NCI-H2029 (cell line): ENCODE measurements around the gene OR2T11.
"Not testable (repeated sequence)": the region's sequence is repeated elsewhere in the genome, so short reads cannot be mapped to it uniquely, and the experiment has no call there.

ENCODE experiments used
- DNase-seq: peaks from one replicate; lab custom pipeline; 2025; lab: John Stamatoyannopoulos, UW

OR2T11 gene

DNA sequence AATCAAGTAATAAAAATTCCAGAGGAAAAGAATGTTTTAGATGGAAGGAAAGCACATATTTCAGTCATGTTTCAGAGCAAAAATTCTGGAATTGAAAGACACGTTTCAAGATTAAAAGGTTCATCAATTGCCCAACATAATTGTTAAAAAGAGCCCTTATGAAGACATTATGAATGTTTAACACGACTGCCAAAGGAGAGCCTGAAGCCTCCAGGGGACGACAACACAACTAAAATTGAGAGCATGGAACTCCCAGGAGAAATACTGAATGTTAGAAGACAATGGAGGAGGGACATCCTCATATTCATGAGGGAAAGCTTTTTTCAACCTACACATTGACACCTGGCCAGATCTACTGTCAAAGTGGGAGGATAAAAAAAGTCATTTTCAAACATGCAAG, 16.0 kb downstream of the OR2T11 start:
- DNase-seq: peak; percentile 30

DNA sequence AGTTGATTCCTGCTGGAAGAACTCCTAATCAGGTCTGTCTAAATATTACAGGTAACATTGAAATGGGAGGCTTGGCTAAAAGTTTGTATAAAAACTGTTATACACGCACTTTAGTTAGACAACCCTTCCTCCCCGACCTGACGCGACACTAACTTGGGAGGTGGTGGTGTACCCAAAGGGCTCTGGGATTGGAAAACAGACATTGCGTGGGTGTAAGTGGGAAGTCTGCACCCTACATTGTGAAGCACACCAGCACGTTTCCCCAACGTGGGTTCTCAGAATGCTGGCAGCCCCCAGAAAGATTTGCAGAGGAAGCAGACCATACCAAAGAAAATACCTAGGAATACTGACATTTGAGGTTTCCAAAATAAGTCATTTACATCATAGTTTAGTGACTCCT, 16.8 kb downstream of the OR2T11 start:
- DNase-seq: no peak

DNA sequence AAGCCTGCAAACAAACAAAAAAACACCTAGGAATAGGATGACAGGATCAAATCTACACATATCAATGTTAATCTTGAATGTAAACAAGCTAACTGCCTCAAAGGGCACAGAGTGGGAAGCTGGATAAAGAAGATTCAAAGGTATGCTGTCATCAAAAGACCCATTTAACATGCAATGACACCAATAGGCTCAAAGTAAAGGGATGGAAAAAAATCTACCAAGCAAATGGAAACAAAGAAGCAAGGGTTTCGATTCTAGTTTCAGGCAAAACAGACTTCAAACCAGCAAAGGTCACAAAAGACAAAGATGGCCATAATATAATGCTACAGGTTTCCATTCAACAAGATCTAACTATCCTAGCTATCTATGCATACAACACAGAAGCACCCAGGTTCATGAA, 21.1 kb downstream of the OR2T11 start:
- no peak for DNase-seq

DNA sequence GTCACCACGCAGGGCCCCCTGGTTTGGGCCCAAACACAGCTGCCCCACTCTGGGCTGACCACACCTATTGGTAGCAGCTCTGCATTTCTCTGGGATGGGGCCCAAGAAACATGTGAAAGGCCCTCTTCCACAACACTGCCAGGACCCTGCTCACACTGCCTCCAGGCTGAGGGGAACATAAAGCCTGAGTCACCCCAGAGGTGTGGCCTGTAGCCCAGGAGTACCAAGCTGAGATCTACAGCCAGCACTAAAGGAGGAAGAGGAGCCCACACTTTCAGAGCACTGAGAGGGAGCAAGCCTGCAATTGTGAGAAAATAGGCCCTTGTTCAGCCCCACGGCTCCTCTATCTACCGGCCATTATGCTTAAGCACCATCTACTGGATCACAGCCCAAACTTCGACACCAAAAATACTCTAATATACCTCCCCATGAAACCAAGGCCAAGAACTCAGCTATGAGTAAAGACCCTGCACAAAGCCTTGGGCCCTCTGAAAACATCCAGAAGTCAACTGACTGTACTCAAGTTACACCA, 22.9 kb downstream of the OR2T11 start:
- DNase-seq: no peak

DNA sequence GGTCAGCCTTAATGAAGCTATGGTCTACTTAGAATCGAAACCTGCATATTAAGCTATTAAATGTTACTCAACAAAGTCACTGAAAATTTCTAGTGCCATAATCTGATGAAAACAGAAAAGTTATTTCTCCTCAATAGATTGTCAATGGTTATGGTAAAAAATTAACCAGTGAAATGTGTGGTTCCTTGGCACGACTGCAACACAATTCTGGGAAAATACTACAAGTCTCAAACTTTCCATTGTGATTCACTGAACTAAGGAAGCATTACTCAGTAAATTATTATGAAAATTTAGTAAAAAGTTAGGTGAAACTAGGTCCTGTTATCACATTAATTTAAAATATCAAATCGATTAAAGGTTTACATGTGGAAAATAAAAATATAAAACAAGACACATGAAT, 24.6 kb downstream of the OR2T11 start:
- no peak for DNase-seq

DNA sequence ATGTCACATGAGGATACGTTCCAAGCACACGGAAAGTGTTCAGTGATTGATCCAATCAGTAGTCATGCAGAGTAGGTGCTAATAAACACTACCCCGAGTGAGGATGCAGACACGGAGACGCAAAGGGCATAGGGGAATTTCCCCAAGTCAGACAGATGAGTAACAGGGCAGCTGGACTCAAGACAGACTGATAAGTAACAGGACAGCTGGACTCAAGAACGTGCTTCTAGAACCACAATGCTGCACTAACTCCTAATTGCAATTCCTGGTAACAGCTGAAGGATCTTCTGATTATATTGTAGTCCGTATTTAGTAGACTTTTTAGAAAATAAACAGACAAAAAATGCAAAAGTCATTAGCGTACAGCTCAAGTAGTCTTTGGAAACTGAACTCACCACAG, 35.5 kb downstream of the OR2T11 start:
- DNase-seq: no peak

DNA sequence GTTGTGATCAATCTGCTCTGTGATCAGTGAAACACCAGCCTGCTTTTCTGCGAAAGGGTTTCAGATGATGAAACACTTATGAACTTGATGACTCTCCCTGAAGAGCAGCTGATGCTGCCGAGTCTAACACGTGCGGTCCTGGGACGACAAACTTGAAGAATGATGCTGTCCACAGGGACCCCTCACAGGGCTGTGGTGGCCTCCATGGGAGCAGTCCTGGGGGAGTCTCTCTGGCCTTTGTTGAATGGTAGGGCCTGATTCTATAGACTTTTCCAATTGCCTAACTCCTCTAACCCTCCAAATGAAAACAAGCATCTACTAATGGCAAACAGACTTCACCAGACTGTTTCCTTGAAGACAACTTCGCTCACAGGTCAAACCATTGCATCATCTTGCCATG, 37.3 kb downstream of the OR2T11 start, which contains the start of gene OR2T10:
OR2T10 (minus strand) TSS at position 112 of the 400 bp plus-strand sequence. CDS start 3,932 bp downstream, outside the sequence.
- DNase-seq: no peak

DNA sequence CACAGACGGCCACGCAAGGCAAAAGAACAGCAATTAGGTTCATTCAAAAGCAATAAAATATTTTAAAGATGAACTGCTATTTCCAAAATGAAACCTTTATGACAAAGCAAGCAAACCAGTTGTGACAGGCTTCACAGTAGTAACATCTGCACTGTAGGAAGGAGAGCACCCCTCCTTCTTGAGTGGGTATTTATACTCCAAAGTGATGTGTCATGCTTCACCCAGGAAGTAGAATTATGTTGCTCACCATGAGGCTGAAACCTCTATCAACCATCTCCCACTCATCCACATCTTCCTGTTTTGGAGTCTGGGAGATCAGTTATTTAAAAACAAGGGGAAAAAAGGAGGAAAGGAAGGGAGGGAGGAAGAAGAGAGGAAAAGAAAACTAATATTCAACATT, 38.3 kb downstream of the OR2T11 start:
- DNase-seq: no peak

DNA sequence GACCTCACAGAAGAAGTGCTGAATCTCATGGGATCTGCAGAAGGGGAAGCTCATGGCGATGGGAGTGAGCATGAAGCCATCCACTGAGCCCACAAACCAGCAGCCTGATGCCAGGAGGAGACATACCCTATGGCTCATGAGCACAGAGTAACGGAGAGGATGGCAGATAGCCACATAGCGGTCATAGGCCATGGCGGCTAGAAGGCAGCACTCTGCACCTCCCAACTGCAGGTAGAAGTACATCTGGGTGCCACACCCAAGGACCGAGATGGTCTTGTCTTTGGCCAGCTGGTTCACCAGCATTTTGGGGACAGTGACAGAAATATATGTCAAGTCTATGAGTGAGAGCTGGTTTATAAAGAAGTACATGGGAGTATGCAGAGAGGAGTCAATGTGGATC, 41.7 kb downstream of the OR2T11 start:
- DNase-seq: no peak

DNA sequence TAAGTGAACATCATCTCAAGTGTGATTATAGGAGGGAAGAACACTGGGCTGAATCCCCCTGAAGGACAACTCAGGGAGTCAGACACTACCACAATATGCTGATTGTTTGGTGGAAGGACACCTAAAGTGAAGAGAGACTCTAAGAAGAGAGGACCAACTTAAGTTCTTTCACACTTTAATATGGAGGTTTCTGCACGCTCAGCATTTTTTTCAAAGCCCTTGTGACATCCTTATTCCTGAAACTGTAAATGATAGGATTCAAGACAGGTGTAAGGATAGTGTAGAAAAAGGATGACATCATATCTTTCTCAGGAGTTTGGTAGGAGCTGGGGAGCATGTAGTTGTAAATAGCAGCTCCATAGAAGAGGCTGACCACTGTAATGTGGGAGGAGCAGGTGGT, 42.2 kb downstream of the OR2T11 start:
- no peak for DNase-seq

DNA sequence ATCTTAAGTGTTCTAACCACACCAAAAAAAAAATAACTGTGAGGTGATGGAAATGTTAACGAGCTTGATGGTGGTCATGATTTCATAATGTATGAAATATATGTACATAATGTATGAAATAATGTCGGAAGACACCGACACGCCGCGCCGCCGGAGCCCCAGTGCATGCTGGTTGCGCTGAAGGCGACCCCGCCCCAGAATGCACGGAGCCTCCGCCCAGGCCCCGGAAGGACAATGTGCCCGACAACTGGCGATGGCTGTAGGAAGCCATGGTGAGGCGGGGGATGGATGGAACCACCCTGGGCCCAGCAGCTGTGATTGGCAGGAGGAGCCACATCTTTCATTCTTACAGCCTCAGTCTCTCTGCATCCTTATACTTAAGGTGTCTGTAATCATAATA, 44.8 kb downstream of the OR2T11 start:
- DNase-seq: no peak

DNA sequence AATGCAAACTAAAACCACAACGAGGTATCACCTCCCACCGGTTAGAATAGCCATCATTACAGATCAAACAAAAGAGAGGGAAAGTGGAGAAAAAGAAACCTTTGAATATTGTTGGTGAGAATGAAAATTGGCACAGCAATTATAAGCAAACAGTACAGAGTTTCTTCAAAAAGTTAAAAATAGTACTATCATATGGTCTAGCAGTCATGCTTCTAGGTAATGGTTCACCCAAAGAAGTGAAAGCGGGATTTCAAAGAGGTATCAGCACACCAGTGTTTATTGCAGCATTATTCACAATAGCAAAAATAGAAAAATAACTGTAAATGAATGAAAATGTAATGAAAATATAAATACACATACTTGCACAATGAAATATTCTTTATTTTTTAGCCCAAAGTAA, 45.6 kb downstream of the OR2T11 start:
- DNase-seq: no peak

DNA sequence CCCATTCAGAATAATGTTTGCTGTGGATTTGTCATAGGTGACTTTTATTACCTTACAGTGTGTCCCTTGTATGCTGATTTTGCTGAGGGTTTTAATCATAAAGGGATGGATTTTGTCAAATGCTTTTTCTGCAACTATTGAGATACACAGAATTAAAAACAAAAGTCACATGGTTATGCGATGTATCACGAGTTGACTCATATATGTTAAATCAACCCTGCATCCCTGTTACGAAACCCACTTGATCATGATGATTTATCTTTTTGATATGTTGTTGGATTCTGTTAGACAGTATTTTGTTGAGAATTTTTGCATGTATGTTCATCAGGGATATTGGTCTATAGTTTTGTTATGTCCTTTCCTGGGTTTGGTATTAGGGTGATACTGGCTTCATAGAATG, 49.6 kb downstream of the OR2T11 start:
- DNase-seq: no peak

DNA sequence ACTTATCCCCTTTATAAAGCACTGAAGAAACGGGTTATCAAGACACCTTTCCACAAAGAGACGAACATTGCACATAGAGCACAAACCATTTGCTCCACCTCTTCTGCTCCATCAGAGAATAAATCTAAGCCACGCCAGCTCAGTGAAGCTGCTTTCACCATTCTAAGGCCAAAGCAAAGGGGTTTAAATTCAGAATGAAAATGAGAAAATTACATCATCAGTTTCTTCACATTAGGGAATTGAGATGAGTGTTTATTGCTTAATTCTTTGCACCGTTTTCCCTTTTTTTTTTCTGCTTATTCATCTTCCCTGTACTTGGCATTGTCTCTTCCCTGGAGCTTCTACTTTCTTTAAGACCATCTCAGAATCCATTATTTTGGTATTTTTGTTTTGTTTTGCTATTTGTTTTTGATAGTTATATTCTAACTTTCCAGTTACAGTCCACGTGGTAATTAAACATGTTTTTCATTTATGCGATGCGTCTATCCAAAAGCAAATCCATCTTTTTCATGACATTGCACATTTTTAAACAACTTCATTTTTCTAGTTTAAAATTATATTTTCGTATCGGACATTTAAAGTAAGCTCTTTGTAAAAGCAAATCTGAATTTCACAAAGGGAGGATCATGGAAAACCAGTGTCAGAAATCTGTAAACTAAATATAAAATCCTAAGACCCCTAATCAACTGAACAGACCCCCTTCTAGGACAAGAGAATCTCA, 58.5 kb downstream of the OR2T11 start:
- DNase-seq: no peak

DNA sequence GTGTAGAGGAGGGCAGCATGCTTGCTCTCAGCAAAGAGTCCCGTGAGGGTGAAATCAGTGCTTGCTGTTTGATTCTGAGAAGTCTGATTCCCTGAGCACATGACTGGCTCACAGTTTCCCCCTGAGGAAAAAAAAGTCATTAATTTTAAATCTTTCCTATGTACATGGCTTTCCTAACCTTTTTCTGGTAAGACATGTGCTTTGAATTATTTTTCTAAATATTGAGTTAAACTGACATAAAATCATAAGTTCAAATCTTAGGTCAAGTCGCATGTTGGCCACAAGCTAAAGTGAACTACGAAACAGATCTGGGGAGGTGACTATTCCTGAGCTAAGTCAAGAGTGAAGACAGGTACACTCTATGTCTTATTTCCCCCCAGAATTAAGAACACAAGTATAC, 60.2 kb downstream of the OR2T11 start, which contains the start of gene OR2T34:
OR2T34 (minus strand) TSS at position 101 of the 400 bp plus-strand sequence; CDS start at position 101, 0 bp downstream.
- not testable (repeated sequence) for DNase-seq

DNA sequence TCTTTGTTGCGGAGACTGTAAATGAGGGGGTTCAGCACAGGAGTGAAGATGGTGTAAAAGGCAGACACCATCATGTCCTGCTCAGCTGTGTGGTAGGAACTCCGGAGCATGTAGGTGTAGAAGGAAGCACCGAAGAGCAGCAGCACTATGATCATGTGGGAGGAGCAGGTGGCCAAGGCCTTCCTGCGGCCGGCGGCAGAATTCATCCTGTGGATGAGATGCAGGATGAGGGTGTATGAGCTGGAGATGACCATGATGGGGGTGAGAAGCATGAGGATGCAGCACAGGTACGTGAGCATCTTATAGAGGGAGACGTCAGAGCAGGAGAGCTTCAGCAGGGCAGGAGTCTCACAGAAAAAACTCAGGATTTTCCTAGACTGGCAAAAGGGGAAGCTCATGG, 61.0 kb downstream of the OR2T11 start:
- DNase-seq: not testable (repeated sequence)
